Measurements from ENCODE around the gene POLA1. TPM values are rescaled to one million over a fixed set of nuclear protein-coding genes. Genes with fewer than 3 reads are reported as not detected.

POLA1 gene
- total and polyA plus RNA-seq, 12 donors: 2.2 to 11.0 (median 5.9) TPM

DNA sequence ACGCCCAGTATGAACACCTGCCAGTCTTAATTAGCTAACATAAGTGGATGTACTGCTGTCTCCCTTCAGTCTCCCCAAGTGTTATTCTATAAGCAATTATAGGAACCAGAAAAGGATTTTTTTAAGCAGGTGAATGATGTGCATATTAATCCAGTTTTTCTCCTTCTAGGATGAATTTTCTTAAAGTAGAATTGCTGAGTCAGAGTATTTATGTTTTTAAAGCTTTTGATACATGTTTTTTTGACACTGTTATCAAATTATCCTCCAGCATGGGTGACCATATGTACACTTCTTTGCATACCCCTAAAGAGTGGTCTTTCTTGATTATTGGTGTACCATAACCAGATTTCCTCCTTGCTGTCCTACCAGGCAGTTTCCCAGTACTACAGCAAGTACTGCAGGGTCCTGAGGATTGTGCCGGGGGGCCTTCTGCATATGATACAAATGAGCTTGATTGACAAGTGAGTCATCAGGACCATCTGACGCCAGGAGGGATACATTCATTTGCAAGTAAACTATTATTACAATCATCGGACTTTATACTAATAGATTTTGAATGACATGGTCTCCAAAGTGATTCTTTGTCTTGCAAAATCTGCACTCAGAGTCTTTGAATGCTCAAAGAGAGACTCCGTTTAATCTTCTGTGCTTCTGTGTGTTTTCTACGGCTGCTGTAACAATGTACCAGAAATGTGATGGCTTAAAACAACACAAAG lies 35.9 kb upstream of the POLA1 start:
- intact Hi-C loops (cut with DNase I): no loop called here
- Histone ChIP-seq H3K4me3 (no peak overlapping the region), H3K9me3 (replicated peaks in 1 of 3) (no peaks in the 10 kb centered on the region), H3K27ac (no peak overlapping the region), H3K4me1 (replicated peaks in 1 of 2) (no peaks in the 10 kb centered on the region), H3K36me3 (replicated peaks in 1 of 2) (no peaks in the 10 kb centered on the region), H3K27me3 (peaks cover 3% of the 10 kb centered on the region)
- no peak for DNase-seq
- 65 to 87% (median 74%) methylated on average over 6 of the region's 6 CpGs for WGBS, 4 donors
- no peak for TF ChIP-seq CTCF (IDR thresholded peaks at IDR 0.05)
- no peak for TF ChIP-seq POLR2A (IDR thresholded peaks at IDR 0.05)

DNA sequence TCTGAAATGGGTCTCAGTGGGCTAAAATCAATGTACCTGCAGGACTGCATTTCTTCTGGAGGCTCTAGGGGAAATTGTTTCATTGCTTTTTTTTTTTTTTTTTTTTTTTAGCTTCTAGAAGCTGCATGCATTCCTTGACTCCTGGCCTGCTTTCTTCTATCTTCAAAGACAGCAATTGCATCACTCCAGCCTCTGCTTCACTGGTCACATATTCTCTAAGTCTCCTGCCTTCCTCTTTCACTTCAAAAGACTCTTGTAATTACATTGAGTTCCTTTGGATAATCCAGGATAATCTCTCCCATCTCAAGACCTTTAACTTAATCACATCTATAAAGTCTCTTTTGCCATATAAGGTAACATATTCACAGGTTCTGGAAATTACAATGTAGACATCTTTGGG lies 35.3 kb upstream of the POLA1 start:
- no peak overlapping the region for H3K4me3 ChIP-seq

GRCh38 chrX:24659106-24659505 lies 34.6 kb upstream of the POLA1 start:
- H3K27me3 ChIP-seq: peaks cover 3% of the 10 kb centered on the region
- no peak for TF ChIP-seq POLR2A (IDR thresholded peaks at IDR 0.05)
- no peak for TF ChIP-seq CTCF (IDR thresholded peaks at IDR 0.05)
- no peaks in the 10 kb centered on the region for H3K9me3 ChIP-seq (replicated peaks in 1 of 3)
- H3K4me1 ChIP-seq (replicated peaks in 1 of 2): no peaks in the 10 kb centered on the region
- 24 to 33% (median 29%) methylated on average over 1 of the region's 1 CpG for WGBS, 4 donors
- H3K4me3 ChIP-seq: no peak overlapping the region
- intact Hi-C loops (cut with DNase I): no loop called here
- no peak for DNase-seq
- no peak overlapping the region for H3K27ac ChIP-seq
- H3K36me3 ChIP-seq (replicated peaks in 1 of 2): no peaks in the 10 kb centered on the region

More for the DNA sequence above, 35.3 kb upstream of the POLA1 start:
- TF ChIP-seq CTCF (IDR thresholded peaks at IDR 0.05): no peak
- TF ChIP-seq POLR2A (IDR thresholded peaks at IDR 0.05): no peak
- no peaks in the 10 kb centered on the region for H3K36me3 ChIP-seq (replicated peaks in 1 of 2)
- DNase-seq: no peak
- intact Hi-C loops (cut with DNase I): no loop called here
- no peaks in the 10 kb centered on the region for H3K4me1 ChIP-seq (replicated peaks in 1 of 2)
- peaks cover 3% of the 10 kb centered on the region for H3K27me3 ChIP-seq
- H3K27ac ChIP-seq: no peak overlapping the region
- no peaks in the 10 kb centered on the region for H3K9me3 ChIP-seq (replicated peaks in 1 of 3)

DNA sequence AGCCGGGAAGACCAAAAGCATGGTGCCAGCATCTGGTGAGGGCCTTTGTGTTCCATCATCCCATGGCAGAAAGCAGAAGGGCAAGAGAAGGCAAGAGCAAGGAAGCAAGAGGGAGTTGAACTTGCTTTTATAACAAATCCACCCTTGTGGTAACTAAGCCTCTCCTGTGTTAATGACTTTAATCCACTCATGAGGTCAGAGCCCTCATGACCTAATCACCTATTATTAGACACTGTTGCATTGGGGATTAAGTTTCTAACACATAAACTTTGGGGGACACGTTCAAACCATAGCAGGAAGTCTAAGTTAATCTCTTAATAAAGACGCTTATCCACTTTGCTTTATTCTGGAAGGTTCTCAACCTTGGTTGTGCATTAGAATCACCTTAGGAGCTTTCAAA lies 34.1 kb upstream of the POLA1 start:
- H3K4me3 ChIP-seq: no peak overlapping the region
- peaks cover 3% of the 10 kb centered on the region for H3K27me3 ChIP-seq
- WGBS, 4 donors: 74 to 84% (median 76%) methylated on average over 3 of the region's 3 CpGs
- no peaks in the 10 kb centered on the region for H3K36me3 ChIP-seq (replicated peaks in 1 of 2)
- TF ChIP-seq POLR2A (IDR thresholded peaks at IDR 0.05): no peak
- TF ChIP-seq CTCF (IDR thresholded peaks at IDR 0.05): no peak
- no peak overlapping the region for H3K27ac ChIP-seq
- intact Hi-C loops (cut with DNase I): no loop called here
- DNase-seq: no peak
- H3K4me1 ChIP-seq (replicated peaks in 1 of 2): no peaks in the 10 kb centered on the region
- no peaks in the 10 kb centered on the region for H3K9me3 ChIP-seq (replicated peaks in 1 of 3)

Data from adrenal gland (tissue), 12 donors.